Loucy (cell line): ENCODE data around the gene PLAC1.

Experiments used
- H2AFZ ChIP-seq: fragments of 200-600 bp; sonication (generic); 2 replicates; pipeline ENCODE4 v1.6.0; 2016; ENCODE audit warnings: antibody characterized with exemption, mild to moderate bottlenecking, low read length, moderate library complexity
- H3F3A ChIP-seq: fragments of 200-600 bp; 2 replicates; pipeline ENCODE4 v1.6.0; 2016; ENCODE audit warnings: antibody characterized with exemption, low read depth, mild to moderate bottlenecking
- H3K27me3 ChIP-seq: fragments of 200-600 bp; sonication (generic); 2 replicates; pipeline ENCODE4 v1.6.1; 2014; ENCODE audit warnings: low read length, mild to moderate bottlenecking; ENCODE audit not compliant: insufficient read depth, poor library complexity, severe bottlenecking
- H3K36me3 ChIP-seq: fragments of 200-600 bp; sonication (generic); 2 replicates; pipeline ENCODE4 v1.6.1; 2016; ENCODE audit warnings: low read length; ENCODE audit not compliant: insufficient read depth
- H3K4me1 ChIP-seq: fragments of 200-600 bp; sonication (generic); 2 replicates; pipeline ENCODE4 v1.5.1; 2014; ENCODE audit warnings: low read length, mild to moderate bottlenecking; ENCODE audit not compliant: insufficient read depth, poor library complexity, severe bottlenecking
- H3K4me2 ChIP-seq: fragments of 200-600 bp; sonication (generic); 2 replicates; pipeline ENCODE4 v1.6.0; 2014; ENCODE audit warnings: antibody characterized with exemption, low read length, low read depth, mild to moderate bottlenecking; ENCODE audit not compliant: poor library complexity, severe bottlenecking
- H3K4me3 ChIP-seq: fragments of 200-600 bp; sonication (generic); 2 replicates; pipeline ENCODE4 v1.5.1; 2014; ENCODE audit warnings: low read length, mild to moderate bottlenecking, mixed read lengths; ENCODE audit not compliant: poor library complexity, severe bottlenecking
- H3K79me2 ChIP-seq: fragments of 200-600 bp; sonication (generic); 2 replicates; pipeline ENCODE4 v1.6.1; 2014; ENCODE audit warnings: low read length; ENCODE audit not compliant: insufficient read depth
- H3K9ac ChIP-seq: fragments of 200-600 bp; sonication (generic); 2 replicates; pipeline ENCODE4 v1.6.0; 2014; ENCODE audit warnings: mild to moderate bottlenecking, low read depth, low read length, moderate library complexity; ENCODE audit not compliant: poor library complexity, severe bottlenecking
- H3K9me2 ChIP-seq: fragments of 200-600 bp; sonication (generic); replicated peaks from 2 replicates; pipeline ENCODE4 v1.6.1; 2016; ENCODE audit warnings: low read depth, low read length, mixed read lengths
- H3K9me3 ChIP-seq: fragments of 200-600 bp; sonication (generic); 2 replicates; pipeline ENCODE4 v1.6.1; 2014; ENCODE audit warnings: mild to moderate bottlenecking, antibody characterized with exemption, low read length, low read depth; ENCODE audit not compliant: insufficient read depth
- H4K20me1 ChIP-seq: fragments of 200-600 bp; sonication (generic); 2 replicates; pipeline ENCODE4 v1.6.0; 2014; ENCODE audit warnings: antibody characterized with exemption, low read length, mild to moderate bottlenecking; ENCODE audit not compliant: insufficient read depth, poor library complexity, severe bottlenecking
- EZH2phosphoT487 ChIP-seq: fragments of 200-600 bp; IDR thresholded peaks from 2 replicates; pipeline ENCODE4 v1.6.1; 2018; ENCODE audit warnings: antibody characterized with exemption, mild to moderate bottlenecking, moderate library complexity, borderline replicate concordance
- TF ChIP-seq, protein P1 (sequence below): fragments of 200-600 bp; sonication (generic); conservative IDR thresholded peaks from 2 replicates; pipeline ENCODE4 v1.5.1; 2014; ENCODE audit warnings: mild to moderate bottlenecking, antibody characterized with exemption, low read length

PLAC1 gene

GRCh38 chrX:134661295-134661694 lies 3.0 kb upstream of the PLAC1 start:
- Histone ChIP-seq H3K9ac (no peak overlapping the region), H3K9me3 (no peaks in the 10 kb centered on the region), H3K4me2 (no peak overlapping the region), H4K20me1 (no peaks in the 10 kb centered on the region), H3K9me2 (no peaks in the 10 kb centered on the region), H3K36me3 (no peaks in the 10 kb centered on the region), H2AFZ (no peak overlapping the region), H3K4me1 (no peaks in the 10 kb centered on the region), H3F3A (no peaks in the 10 kb centered on the region), H3K27me3 (no peaks in the 10 kb centered on the region), H3K4me3 (no peak overlapping the region), H3K79me2 (no peaks in the 10 kb centered on the region)
- no peak for TF ChIP-seq EZH2phosphoT487
- TF ChIP-seq, protein P1, sequence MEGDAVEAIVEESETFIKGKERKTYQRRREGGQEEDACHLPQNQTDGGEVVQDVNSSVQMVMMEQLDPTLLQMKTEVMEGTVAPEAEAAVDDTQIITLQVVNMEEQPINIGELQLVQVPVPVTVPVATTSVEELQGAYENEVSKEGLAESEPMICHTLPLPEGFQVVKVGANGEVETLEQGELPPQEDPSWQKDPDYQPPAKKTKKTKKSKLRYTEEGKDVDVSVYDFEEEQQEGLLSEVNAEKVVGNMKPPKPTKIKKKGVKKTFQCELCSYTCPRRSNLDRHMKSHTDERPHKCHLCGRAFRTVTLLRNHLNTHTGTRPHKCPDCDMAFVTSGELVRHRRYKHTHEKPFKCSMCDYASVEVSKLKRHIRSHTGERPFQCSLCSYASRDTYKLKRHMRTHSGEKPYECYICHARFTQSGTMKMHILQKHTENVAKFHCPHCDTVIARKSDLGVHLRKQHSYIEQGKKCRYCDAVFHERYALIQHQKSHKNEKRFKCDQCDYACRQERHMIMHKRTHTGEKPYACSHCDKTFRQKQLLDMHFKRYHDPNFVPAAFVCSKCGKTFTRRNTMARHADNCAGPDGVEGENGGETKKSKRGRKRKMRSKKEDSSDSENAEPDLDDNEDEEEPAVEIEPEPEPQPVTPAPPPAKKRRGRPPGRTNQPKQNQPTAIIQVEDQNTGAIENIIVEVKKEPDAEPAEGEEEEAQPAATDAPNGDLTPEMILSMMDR, result no peak

- Histone ChIP-seq H3K4me1 (no peaks in the 10 kb centered on the region), H3K4me2 (no peak overlapping the region)
- TF ChIP-seq, protein P1, result no peak
- TF ChIP-seq EZH2phosphoT487, result no peak
Observed at GRCh38 chrX:134660627-134661026, 2.4 kb upstream of the PLAC1 start.

GRCh38 chrX:134659761-134660160 lies 1.5 kb upstream of the PLAC1 start:
- Histone ChIP-seq H3K79me2 (no peaks in the 10 kb centered on the region), H3K4me1 (no peaks in the 10 kb centered on the region), H3K9me2 (no peaks in the 10 kb centered on the region), H4K20me1 (no peaks in the 10 kb centered on the region), H3K9ac (no peak overlapping the region), H3K27me3 (no peaks in the 10 kb centered on the region), H3K4me3 (no peak overlapping the region), H2AFZ (no peak overlapping the region), H3K4me2 (no peak overlapping the region), H3K36me3 (no peaks in the 10 kb centered on the region), H3F3A (no peaks in the 10 kb centered on the region), H3K9me3 (no peaks in the 10 kb centered on the region)
- no peak for TF ChIP-seq EZH2phosphoT487

More at GRCh38 chrX:134660627-134661026, 2.4 kb upstream of the PLAC1 start:
- H3K36me3 ChIP-seq, result no peaks in the 10 kb centered on the region
- H3K4me3 ChIP-seq, result no peak overlapping the region
- H2AFZ ChIP-seq, result no peak overlapping the region
- no peaks in the 10 kb centered on the region for H3F3A ChIP-seq
- no peaks in the 10 kb centered on the region for H4K20me1 ChIP-seq
- no peaks in the 10 kb centered on the region for H3K9me3 ChIP-seq
- no peak overlapping the region for H3K9ac ChIP-seq
- H3K9me2 ChIP-seq, result no peaks in the 10 kb centered on the region
- H3K27me3 ChIP-seq, result no peaks in the 10 kb centered on the region
- no peaks in the 10 kb centered on the region for H3K79me2 ChIP-seq

GRCh38 chrX:134658760-134659023 lies 421 bp upstream of the PLAC1 start:
- H3F3A ChIP-seq, result no peaks in the 10 kb centered on the region
- TF ChIP-seq, protein P1, result no peak
- no peak for TF ChIP-seq EZH2phosphoT487
- no peak overlapping the region for H3K4me3 ChIP-seq
- no peaks in the 10 kb centered on the region for H3K9me3 ChIP-seq
- no peaks in the 10 kb centered on the region for H3K79me2 ChIP-seq
- no peaks in the 10 kb centered on the region for H3K36me3 ChIP-seq
- H3K27me3 ChIP-seq, result no peaks in the 10 kb centered on the region
- no peak overlapping the region for H3K9ac ChIP-seq
- H2AFZ ChIP-seq, result no peak overlapping the region
- H4K20me1 ChIP-seq, result no peaks in the 10 kb centered on the region
- H3K9me2 ChIP-seq, result no peaks in the 10 kb centered on the region
- no peaks in the 10 kb centered on the region for H3K4me1 ChIP-seq
- H3K4me2 ChIP-seq, result no peak overlapping the region
